GM19455 (cell line): Measurements from ENCODE around the gene TMC4.
"Not testable (repeated sequence)": the region's sequence is repeated elsewhere in the genome, so short reads cannot be mapped to it uniquely, and the experiment has no call there.

Source experiments
- ATAC-seq: cut with Tn5 transposase; IDR thresholded peaks from one replicate; pipeline ENCODE4 v1.9.1; 2021; ENCODE audit not compliant: unreplicated experiment

Gene TMC4

GRCh38 chr19:54172471-54173358 lies at the start of gene TMC4:
TMC4 (minus strand) TSS chr19:54173160; CDS start chr19:54173117, 43 bp downstream.
- no peak for ATAC-seq

DNA sequence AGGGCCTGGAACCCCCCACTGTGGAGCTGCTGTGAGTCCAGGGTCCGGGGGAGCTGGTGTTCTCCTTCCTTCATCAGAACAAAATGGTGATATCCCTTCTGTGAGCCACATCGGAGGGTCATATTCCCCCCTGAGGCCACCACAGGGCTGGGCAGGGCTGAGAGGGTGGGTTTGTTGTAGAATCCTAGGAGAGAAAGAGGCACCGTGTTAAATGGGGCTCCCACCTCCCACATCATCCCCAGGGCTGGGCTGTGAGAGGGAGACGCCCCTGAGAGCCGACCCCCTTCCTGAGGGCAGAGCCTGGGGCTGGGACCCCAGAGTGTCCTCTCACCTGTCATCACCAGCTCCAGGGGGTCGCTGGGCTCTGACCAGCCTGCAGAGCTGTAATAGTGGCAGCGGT lies 49.0 kb upstream of the TMC4 start:
- ATAC-seq, result not testable (repeated sequence)

GRCh38 chr19:54219702-54220101 lies 46.7 kb upstream of the TMC4 start:
- ATAC-seq, result not testable (repeated sequence)

GRCh38 chr19:54218960-54219661 lies 46.2 kb upstream of the TMC4 start:
- no peak for ATAC-seq

GRCh38 chr19:54218259-54218658 lies 45.3 kb upstream of the TMC4 start:
- ATAC-seq, result no peak

DNA sequence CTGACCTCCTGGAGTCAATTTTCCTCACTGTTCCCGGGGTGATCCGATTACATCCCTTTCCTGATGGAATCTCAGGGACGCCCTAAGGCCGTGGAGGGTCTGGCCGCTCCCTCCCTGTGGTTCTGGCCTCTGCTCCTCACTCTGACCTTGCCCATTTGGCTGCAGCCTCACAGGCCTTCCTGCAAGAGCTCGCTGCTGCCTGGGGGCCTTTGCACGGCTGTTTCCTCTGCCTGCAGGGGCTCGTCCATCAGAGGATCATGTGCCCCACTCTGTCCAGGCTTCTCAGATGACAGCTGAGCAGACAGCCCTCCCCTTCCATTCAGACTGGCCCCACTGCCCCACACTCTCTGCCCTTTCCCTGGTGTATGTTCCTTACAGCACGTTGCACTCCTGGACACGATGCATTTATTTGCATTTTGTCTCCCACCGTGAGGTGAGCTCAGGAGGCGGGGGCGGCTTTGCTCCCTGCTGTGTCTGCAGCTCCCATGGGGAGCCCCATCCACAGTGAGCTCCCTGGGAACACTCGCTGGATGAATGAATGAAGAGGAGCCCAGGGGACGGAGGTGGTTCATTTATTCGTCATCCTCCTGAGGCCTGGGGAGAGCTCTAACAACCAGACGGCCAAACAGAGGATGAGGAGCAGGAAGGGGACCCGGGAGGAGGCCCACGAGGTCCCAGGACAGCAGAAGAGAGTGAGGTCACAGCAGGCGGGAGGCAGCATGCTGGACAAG lies 44.7 kb upstream of the TMC4 start:
- not testable (repeated sequence) for ATAC-seq

GRCh38 chr19:54216869-54217268 lies 43.9 kb upstream of the TMC4 start:
- ATAC-seq, result no peak

DNA sequence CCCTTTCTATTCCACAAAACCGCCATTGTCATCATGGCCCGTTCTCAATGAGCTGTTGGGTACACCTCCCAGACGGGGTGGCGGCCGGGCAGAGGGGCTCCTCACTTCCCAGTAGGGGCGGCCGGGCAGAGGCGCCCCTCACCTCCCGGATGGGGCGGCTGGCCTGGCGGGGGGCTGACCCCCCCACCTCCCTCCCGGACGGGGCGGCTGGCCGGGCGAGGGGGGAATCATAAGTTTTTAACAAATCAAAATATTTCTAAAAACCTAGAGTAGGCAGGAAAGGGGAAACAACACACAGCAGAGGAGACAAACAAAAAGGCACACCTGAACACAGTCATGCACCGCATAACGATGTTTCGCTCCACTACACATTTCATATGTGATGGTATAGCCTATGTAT lies 41.8 kb upstream of the TMC4 start:
- not testable (repeated sequence) for ATAC-seq

DNA sequence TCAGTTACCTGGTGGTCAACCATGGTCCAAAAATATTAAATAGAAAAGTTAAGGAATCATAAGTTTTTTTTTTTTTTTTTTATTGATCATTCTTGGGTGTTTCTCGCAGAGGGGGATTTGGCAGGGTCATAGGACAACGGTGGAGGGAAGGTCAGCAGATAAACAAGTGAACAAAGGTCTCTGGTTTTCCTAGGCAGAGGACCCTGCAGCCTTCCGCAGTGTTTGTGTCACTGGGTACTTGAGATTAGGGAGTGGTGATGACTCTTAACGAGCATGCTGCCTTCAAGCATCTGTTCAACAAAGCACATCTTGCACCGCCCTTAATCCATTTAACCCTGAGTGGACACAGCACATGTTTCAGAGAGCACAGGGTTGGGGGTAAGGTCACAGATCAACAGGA lies 41.3 kb upstream of the TMC4 start:
- ATAC-seq, result not testable (repeated sequence)

- ATAC-seq, result no peak
Observed at GRCh38 chr19:54211235-54211634, 38.3 kb upstream of the TMC4 start.

GRCh38 chr19:54209811-54210494 lies 37.0 kb upstream of the TMC4 start:
- no peak for ATAC-seq

GRCh38 chr19:54209058-54209810 lies 36.3 kb upstream of the TMC4 start:
- no peak for ATAC-seq

DNA sequence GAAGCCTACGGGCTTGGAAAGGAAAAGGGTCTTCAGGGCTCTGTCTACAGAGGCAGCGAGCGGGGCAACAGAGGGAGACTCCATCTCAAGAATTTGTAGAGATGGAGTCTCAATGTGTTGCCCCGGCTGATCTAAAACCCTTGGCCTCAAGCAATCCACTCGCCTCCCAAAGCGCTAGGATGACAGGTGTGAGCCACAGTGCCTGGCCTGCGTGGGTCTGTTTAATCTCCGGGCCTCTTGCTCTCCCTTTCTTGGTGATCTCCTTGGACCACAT lies 35.8 kb upstream of the TMC4 start:
- ATAC-seq, result no peak

- ATAC-seq, result no peak
Observed at GRCh38 chr19:54207983-54208783, 35.2 kb upstream of the TMC4 start.

DNA sequence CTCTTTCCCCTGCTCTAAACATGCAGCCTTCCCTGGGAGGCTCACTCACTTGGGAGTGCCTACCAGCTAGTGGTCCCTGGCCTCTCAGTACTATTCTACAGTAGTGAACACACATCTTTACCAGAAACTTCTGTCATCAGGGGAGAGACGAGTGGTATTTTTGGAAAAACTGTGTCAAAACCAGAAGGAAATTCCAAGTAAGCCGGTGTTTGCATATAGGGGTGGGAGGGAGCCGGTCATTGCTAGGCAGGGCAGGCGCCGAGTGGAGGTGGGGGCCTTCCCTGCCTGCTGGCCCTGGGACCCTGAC lies 34.7 kb upstream of the TMC4 start:
- no peak for ATAC-seq

GRCh38 chr19:54207193-54207592 lies 34.2 kb upstream of the TMC4 start:
- ATAC-seq, result not testable (repeated sequence)

- no peak for ATAC-seq
Observed at GRCh38 chr19:54206831-54207177, 33.8 kb upstream of the TMC4 start.

DNA sequence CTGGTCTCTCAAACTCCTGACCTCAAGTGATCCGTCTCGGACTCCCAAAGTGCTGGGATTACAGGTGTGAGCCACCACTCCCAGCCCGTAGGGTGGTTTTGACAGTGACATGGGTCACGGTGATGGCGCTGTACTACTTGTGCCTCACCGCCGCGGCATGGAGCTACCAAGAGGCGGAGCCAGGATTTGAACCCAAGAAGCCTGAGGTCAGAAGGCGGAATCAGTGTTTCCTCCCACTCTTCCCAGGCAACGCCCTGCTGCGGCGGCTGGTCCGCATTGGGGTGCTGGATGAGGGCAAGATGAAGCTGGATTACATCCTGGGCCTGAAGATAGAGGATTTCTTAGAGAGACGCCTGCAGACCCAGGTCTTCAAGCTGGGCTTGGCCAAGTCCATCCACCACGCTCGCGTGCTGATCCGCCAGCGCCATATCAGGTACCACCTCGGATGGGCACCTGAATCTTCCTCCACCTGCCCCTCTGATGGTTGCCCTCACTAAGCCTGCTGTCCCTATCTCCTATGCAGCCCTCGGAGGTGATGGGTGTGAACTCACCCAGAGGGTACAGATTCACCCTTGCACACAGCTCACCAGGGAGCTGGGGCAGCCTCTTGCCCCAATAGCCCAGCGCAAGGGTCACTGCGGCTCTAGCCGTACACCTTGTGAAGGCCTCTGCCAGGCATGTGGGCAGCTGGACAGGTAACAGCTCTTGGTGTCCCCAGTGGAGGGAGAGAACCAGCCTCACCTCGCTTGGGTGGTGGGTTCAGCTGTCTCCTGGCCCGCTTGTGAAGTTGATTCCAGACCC lies 33.3 kb upstream of the TMC4 start:
- ATAC-seq, result no peak
